Activated CD4-positive, alpha-beta T cell treated with anti-CD3 and anti-CD28 coated beads, Interleukin-2, amount 50 U/mL, for 48 hours (primary cell): ENCODE data around the gene ATP5F1A.

Source experiments
- DNase-seq, 2 experiments: peaks; one replicate each; pipeline ENCODE4 v3.0.0-alpha.2; 2020

The ATP5F1A gene

GRCh38 chr18:46042571-46043123, 55.4 kb downstream of the ATP5F1A start:
- DNase-seq = peak; percentile 19 to 44

- DNase-seq = no peak
Measured at GRCh38 chr18:46040747-46041104, 57.4 kb downstream of the ATP5F1A start.

GRCh38 chr18:46040033-46040746, 57.9 kb downstream of the ATP5F1A start:
- no peak for DNase-seq

DNA sequence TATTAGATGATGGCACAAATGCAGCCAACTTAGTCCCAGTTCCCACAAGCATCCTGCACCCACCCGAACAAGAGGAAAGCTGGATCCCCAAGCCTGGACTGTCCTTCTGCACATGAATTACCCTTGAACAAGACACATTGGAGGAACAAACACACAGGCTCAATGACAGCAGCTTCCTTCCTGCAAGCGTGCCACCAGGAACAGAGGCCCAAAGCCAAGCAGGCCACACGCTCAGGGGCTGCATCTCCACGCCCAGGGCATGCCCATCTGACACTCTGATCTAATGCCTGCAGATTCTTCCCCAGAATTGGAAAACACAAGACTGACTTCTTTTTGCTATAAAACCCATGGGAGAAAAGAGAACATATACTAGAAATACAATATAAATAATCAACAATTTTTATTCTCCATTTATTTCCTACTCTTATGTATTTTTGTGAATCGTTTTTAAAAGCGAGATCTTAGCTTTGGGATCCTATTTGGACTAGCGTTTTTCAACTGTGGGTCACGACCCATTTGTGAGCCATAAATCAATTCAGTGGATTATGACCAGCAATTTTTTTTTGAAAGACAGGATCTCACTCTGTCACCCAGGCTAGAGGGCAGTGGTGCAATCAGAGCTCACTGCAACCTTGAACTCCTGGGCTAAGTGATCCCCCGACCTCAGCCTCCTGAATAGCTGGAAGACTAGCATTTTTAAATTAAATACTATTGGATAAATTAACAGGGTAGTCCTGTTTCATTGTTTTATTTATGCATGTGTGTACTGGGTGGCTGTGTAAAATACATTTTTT, 60.4 kb downstream of the ATP5F1A start:
- no peak for DNase-seq

GRCh38 chr18:46035696-46036680, 62.1 kb downstream of the ATP5F1A start:
- no peak for DNase-seq

DNA sequence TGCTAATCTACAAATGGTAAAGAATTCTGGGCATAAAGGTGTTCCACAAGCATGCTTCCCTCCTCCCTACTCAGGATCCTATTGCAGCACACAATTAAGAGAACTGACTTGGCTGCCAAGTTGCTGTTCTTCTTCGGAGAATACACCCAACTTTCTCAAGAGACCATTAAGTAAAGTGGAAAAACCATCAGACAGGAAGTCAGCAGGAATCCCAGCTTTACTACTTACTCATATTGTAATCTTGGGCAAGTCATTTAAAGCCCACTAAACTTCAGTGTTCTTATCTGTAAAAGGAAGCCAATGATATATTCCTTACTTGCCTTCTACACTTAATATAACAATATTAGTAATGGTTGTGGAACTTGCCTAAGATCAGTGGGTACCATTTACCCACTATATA, 63.9 kb downstream of the ATP5F1A start:
- DNase-seq = no peak

- DNase-seq = no peak
Measured at GRCh38 chr18:46031741-46032140, 66.4 kb downstream of the ATP5F1A start.
